ENCODE results near the gene CACNA1G. TPM values are rescaled to one million over a fixed set of nuclear protein-coding genes. Genes with fewer than 3 reads are reported as not detected.

CACNA1G gene
- total RNA-seq, 1 donor = under 0.01 TPM

- Histone ChIP-seq H2AFZ (ENCODE audit: low read length) (no peak overlapping the region), H3K79me2 (ENCODE audit: insufficient read depth, low read length) (no peaks in the 10 kb centered on the region), H4K20me1 (ENCODE audit: insufficient read depth, low read length) (no peaks in the 10 kb centered on the region), H3K9me3 (ENCODE audit: low read depth, low read length) (no peaks in the 10 kb centered on the region), H3K4me3 (ENCODE audit: insufficient read depth, low read length) (no peak overlapping the region), H3K4me1 (ENCODE audit: insufficient read depth, low read length) (no peaks in the 10 kb centered on the region), H3K27me3 (ENCODE audit: insufficient read depth, low read length) (peaks cover 5% of the 10 kb centered on the region), H3K36me3 (ENCODE audit: insufficient read depth, low read length) (no peaks in the 10 kb centered on the region), H3K27ac (ENCODE audit: low read depth, low read length) (no peak overlapping the region), H3K4me2 (ENCODE audit: insufficient read depth, low read length) (no peak overlapping the region)
- no peak for DNase-seq (ENCODE audit: insufficient read length, low spot score, missing footprints)
- no peak for TF ChIP-seq CTCF (IDR thresholded peaks at IDR 0.05; ENCODE audit: extremely low read depth, low read depth, low read length)
Observed at GRCh38 chr17:50614471-50615051, 54.0 kb downstream of the CACNA1G start.

GRCh38 chr17:50615828-50616227 is 55.3 kb downstream of the CACNA1G start:
- Histone ChIP-seq H3K4me3 (ENCODE audit: insufficient read depth, low read length) (no peak overlapping the region), H3K27me3 (ENCODE audit: insufficient read depth, low read length) (no peaks in the 10 kb centered on the region), H3K36me3 (ENCODE audit: insufficient read depth, low read length) (no peaks in the 10 kb centered on the region), H3K4me2 (ENCODE audit: insufficient read depth, low read length) (no peak overlapping the region), H3K4me1 (ENCODE audit: insufficient read depth, low read length) (no peaks in the 10 kb centered on the region), H3K9me3 (ENCODE audit: low read depth, low read length) (no peaks in the 10 kb centered on the region), H2AFZ (ENCODE audit: low read length) (no peak overlapping the region), H3K27ac (ENCODE audit: low read depth, low read length) (no peak overlapping the region), H4K20me1 (ENCODE audit: insufficient read depth, low read length) (no peaks in the 10 kb centered on the region), H3K79me2 (ENCODE audit: insufficient read depth, low read length) (no peaks in the 10 kb centered on the region)
- no peak for TF ChIP-seq CTCF (IDR thresholded peaks at IDR 0.05; ENCODE audit: extremely low read depth, low read depth, low read length)
- DNase-seq (ENCODE audit: insufficient read length, low spot score, missing footprints) = peak; percentile 96

- Histone ChIP-seq H3K27me3 (ENCODE audit: insufficient read depth, low read length) (no peaks in the 10 kb centered on the region), H4K20me1 (ENCODE audit: insufficient read depth, low read length) (no peaks in the 10 kb centered on the region), H3K4me2 (ENCODE audit: insufficient read depth, low read length) (no peak overlapping the region), H3K4me3 (ENCODE audit: insufficient read depth, low read length) (no peak overlapping the region), H3K4me1 (ENCODE audit: insufficient read depth, low read length) (no peaks in the 10 kb centered on the region), H3K9me3 (ENCODE audit: low read depth, low read length) (no peaks in the 10 kb centered on the region), H3K27ac (ENCODE audit: low read depth, low read length) (no peak overlapping the region), H3K36me3 (ENCODE audit: insufficient read depth, low read length) (no peaks in the 10 kb centered on the region), H3K79me2 (ENCODE audit: insufficient read depth, low read length) (no peaks in the 10 kb centered on the region), H2AFZ (ENCODE audit: low read length) (no peak overlapping the region)
- peak; percentile 93 for DNase-seq (ENCODE audit: insufficient read length, low spot score, missing footprints)
- no peak for TF ChIP-seq CTCF (IDR thresholded peaks at IDR 0.05; ENCODE audit: extremely low read depth, low read depth, low read length)
Observed at GRCh38 chr17:50618300-50618699, 57.8 kb downstream of the CACNA1G start.

GRCh38 chr17:50618941-50619340 is 58.4 kb downstream of the CACNA1G start:
- H3K4me1 ChIP-seq (ENCODE audit: insufficient read depth, low read length) = no peaks in the 10 kb centered on the region
- TF ChIP-seq CTCF (IDR thresholded peaks at IDR 0.05; ENCODE audit: extremely low read depth, low read depth, low read length) = no peak
- H3K4me3 ChIP-seq (ENCODE audit: insufficient read depth, low read length) = no peak overlapping the region
- DNase-seq (ENCODE audit: insufficient read length, low spot score, missing footprints) = peak; percentile 97
- no peak overlapping the region for H3K4me2 ChIP-seq (ENCODE audit: insufficient read depth, low read length)
- H4K20me1 ChIP-seq (ENCODE audit: insufficient read depth, low read length) = no peaks in the 10 kb centered on the region
- no peaks in the 10 kb centered on the region for H3K27me3 ChIP-seq (ENCODE audit: insufficient read depth, low read length)
- H2AFZ ChIP-seq (ENCODE audit: low read length) = peak overlapping the region; percentile 53
- H3K9me3 ChIP-seq (ENCODE audit: low read depth, low read length) = no peaks in the 10 kb centered on the region
- no peaks in the 10 kb centered on the region for H3K79me2 ChIP-seq (ENCODE audit: insufficient read depth, low read length)
- H3K36me3 ChIP-seq (ENCODE audit: insufficient read depth, low read length) = no peaks in the 10 kb centered on the region
- no peak overlapping the region for H3K27ac ChIP-seq (ENCODE audit: low read depth, low read length)
